HCT116 (cell line): ENCODE measurements around the gene LPAR5. TPM values are rescaled to one million over a fixed set of nuclear protein-coding genes. Genes with fewer than 3 reads are reported as not detected.

Source experiments
- ATAC-seq: fragments of 200-7000 bp; cut with Tn5 transposase; 2 replicates; pipeline ENCODE4 v1.9.1; 2020; ENCODE audit warnings: mild to moderate bottlenecking, moderate library complexity
- BruUV-seq: library from RNA; stranded (reverse); fragments of 400-500 nt; replicated peaks from 2 replicates; lab custom pipeline; 2021; lab: Mats Ljungman, UMichigan
- CTCF ChIA-PET: fragments of 300-600 bp; sonication (Branson Sonifier 250); formaldehyde crosslinking; loops from one replicate; lab custom pipeline; 2021; ENCODE audit warnings: antibody characterized with exemption; lab: Charles Lee
- POLR2A ChIA-PET: fragments of 300-600, 350-600 bp; sonication (Branson Sonifier 250); formaldehyde crosslinking; loops from one replicate; lab custom pipeline; 2021; ENCODE audit warnings: antibody characterized with exemption; lab: Charles Lee
- RAD21 ChIA-PET, 2 experiments: fragments of 300-600 bp; sonication (Branson Sonifier 250); formaldehyde crosslinking; loops; one replicate each; lab custom pipeline; 2023; ENCODE audit warnings: low total read pairs in 2 of 2; ENCODE audit not compliant: uncharacterized antibody in 2 of 2, unreplicated experiment in 2 of 2, low non-redundant PET in 1 of 2; lab: Charles Lee
- DNase-seq: peaks from one replicate; pipeline ENCODE4 v3.0.0-alpha.2; 2010; ENCODE audit warnings: low read depth, low spot score
- H2AFZ ChIP-seq: fragments of 200-600 bp; shearing (Covaris generic), sonication (generic); 2 replicates; pipeline ENCODE4 v1.6.1; 2017; ENCODE audit warnings: low read depth, mixed run types, mixed read lengths, antibody characterized with exemption, low read length; ENCODE audit not compliant: poor library complexity, severe bottlenecking
- H3K27ac ChIP-seq: 2 replicates; pipeline ENCODE4 v1.5.1; 2012; ENCODE audit warnings: low read depth, low read length
- H3K27me3 ChIP-seq: fragments of 200-600 bp; sonication (generic); 2 replicates; pipeline ENCODE4 v1.6.1; 2016; ENCODE audit warnings: mixed run types, low read length, mixed read lengths; ENCODE audit not compliant: insufficient read depth
- H3K36me3 ChIP-seq, 2 experiments: fragments of 200-500 bp in 1 of 2; fragments of 200-600 bp in 1 of 2; sonication (Bioruptor generic) in 1 of 2; sonication (generic) in 1 of 2; 2 replicates each; pipeline versions ENCODE4 v1.5.1 to v1.6.1; 2014 to 2016; ENCODE audit warnings: low read length in 2 of 2, inconsistent platforms in 1 of 2, mixed read lengths in 1 of 2, mixed run types in 1 of 2; ENCODE audit not compliant: insufficient read depth in 2 of 2, control insufficient read depth in 1 of 2
- H3K4me1 ChIP-seq, 2 experiments: fragments of 200-600 bp in 1 of 2; sonication (generic) in 1 of 2; 2 replicates each; pipeline versions ENCODE4 v1.5.1 to v1.6.1; 2012 to 2017; ENCODE audit warnings: low read length in 2 of 2, inconsistent platforms in 1 of 2, mild to moderate bottlenecking in 1 of 2, mixed read lengths in 1 of 2, mixed run types in 1 of 2, moderate library complexity in 1 of 2; ENCODE audit not compliant: insufficient read depth in 2 of 2, control insufficient read depth in 1 of 2
- H3K4me2 ChIP-seq: fragments of 200-600 bp; sonication (generic); 2 replicates; pipeline ENCODE4 v1.6.1; 2017; ENCODE audit warnings: mixed run types, low read length, mixed read lengths
- H3K4me3 ChIP-seq, 2 experiments: fragments of 200-600 bp in 1 of 2; sonication (generic) in 1 of 2; replicated peaks in 1 of 2; 2 replicates each; pipeline ENCODE4 v1.5.1; 2011 to 2016; ENCODE audit warnings: low read length in 2 of 2, control low read depth in 1 of 2, low read depth in 1 of 2, mild to moderate bottlenecking in 1 of 2, mixed read lengths in 1 of 2, mixed run types in 1 of 2
- H3K79me2 ChIP-seq: fragments of 200-600 bp; sonication (generic); 2 replicates; pipeline ENCODE4 v1.6.1; 2017; ENCODE audit warnings: mild to moderate bottlenecking, mixed run types, low read length, moderate library complexity, mixed read lengths; ENCODE audit not compliant: insufficient read depth
- H3K9ac ChIP-seq: fragments of 200-600 bp; sonication (generic); 2 replicates; pipeline ENCODE4 v1.6.1; 2016; ENCODE audit warnings: low read length, mixed read lengths
- H3K9me2 ChIP-seq: fragments of 200-600 bp; sonication (generic), shearing (Covaris generic); 2 replicates; pipeline ENCODE4 v1.6.1; 2017; ENCODE audit warnings: mixed run types, mild to moderate bottlenecking, moderate library complexity; ENCODE audit not compliant: insufficient read depth
- H3K9me3 ChIP-seq, 2 experiments: fragments of 200-500 bp in 1 of 2; fragments of 200-600 bp in 1 of 2; sonication (Bioruptor generic) in 1 of 2; sonication (generic) in 1 of 2; 2 replicates each; pipeline ENCODE4 v1.6.1; 2014 to 2017; ENCODE audit warnings: low read length in 2 of 2, mixed read lengths in 2 of 2, inconsistent platforms in 1 of 2, low read depth in 1 of 2, mild to moderate bottlenecking in 1 of 2, mixed run types in 1 of 2, moderate library complexity in 1 of 2; ENCODE audit not compliant: control insufficient read depth in 1 of 2, insufficient read depth in 1 of 2
- H4K20me1 ChIP-seq: fragments of 200-600 bp; sonication (generic), shearing (Covaris generic); 2 replicates; pipeline ENCODE4 v1.6.1; 2017; ENCODE audit warnings: mixed run types, mild to moderate bottlenecking, moderate library complexity; ENCODE audit not compliant: insufficient read depth
- EGR1 ChIP-seq: IDR thresholded peaks from 2 replicates; pipeline ENCODE4 v1.6.1; 2012; ENCODE audit warnings: low read depth
- EZH2 ChIP-seq: fragments of 200-600 bp; sonication (generic); IDR thresholded peaks from 2 replicates; pipeline ENCODE4 v1.6.1; 2017; ENCODE audit warnings: antibody characterized with exemption, mixed run types
- EZH2phosphoT487 ChIP-seq: fragments of 200-600 bp; IDR thresholded peaks from 2 replicates; pipeline ENCODE4 v1.6.1; 2018; ENCODE audit warnings: antibody characterized with exemption, borderline replicate concordance
- JUND ChIP-seq: IDR thresholded peaks from 2 replicates; pipeline ENCODE4 v1.6.1; 2012
- POLR2A ChIP-seq: IDR thresholded peaks from 2 replicates; pipeline ENCODE4 v1.7.0; 2011; ENCODE audit warnings: borderline replicate concordance; ENCODE audit not compliant: insufficient read depth, insufficient read length; ENCODE audit errors: extremely low read depth
- RAD21 ChIP-seq: IDR thresholded peaks from 2 replicates; pipeline ENCODE4 v1.6.1; 2012; ENCODE audit warnings: low read depth, mild to moderate bottlenecking
- SIN3A ChIP-seq: IDR thresholded peaks from 2 replicates; pipeline ENCODE4 v1.6.1; 2012; ENCODE audit warnings: low read depth
- SP1 ChIP-seq: IDR thresholded peaks from 2 replicates; pipeline ENCODE4 v1.6.1; 2012; ENCODE audit warnings: low read depth
- SRF ChIP-seq: IDR thresholded peaks from 2 replicates; pipeline ENCODE4 v1.6.1; 2012; ENCODE audit warnings: low read depth
- TCF7L2 ChIP-seq: IDR thresholded peaks from 2 replicates; pipeline ENCODE4 v1.7.0; 2011; ENCODE audit warnings: borderline replicate concordance, inconsistent platforms; ENCODE audit not compliant: insufficient read depth, insufficient read length; ENCODE audit errors: extremely low read depth
- YY1 ChIP-seq: IDR thresholded peaks from 2 replicates; pipeline ENCODE4 v1.6.1; 2011; ENCODE audit warnings: low read length, low read depth, moderate library complexity, mild to moderate bottlenecking; ENCODE audit not compliant: insufficient replicate concordance; ENCODE audit errors: extremely low read depth
- ZFX ChIP-seq: fragments of 450-650 bp; IDR thresholded peaks from 2 replicates; pipeline ENCODE4 v1.6.1; 2017
- ZNF274 ChIP-seq: fragments of 200-500 bp; sonication (Bioruptor generic); IDR thresholded peaks from 2 replicates; pipeline ENCODE4 v1.6.1; 2014; ENCODE audit warnings: mild to moderate bottlenecking, low read depth, low read length, inconsistent platforms
- intact Hi-C: fragments of 100-400 bp; cut with micrococcal nuclease; formaldehyde crosslinking; loops from 2 replicates; pipeline ENCODE4 v1.10.0; 2022
- total RNA-seq: library from RNA; stranded (reverse); gene quantifications from one replicate; pipeline ENCODE4 v1.2.1, GENCODE V29; 2021; ENCODE audit not compliant: unreplicated experiment
- TF ChIP-seq, protein P1 (sequence below): IDR thresholded peaks from 2 replicates; pipeline ENCODE4 v1.6.1; 2012; ENCODE audit warnings: low read depth

LPAR5 gene
- total RNA-seq, 1 experiment from 2014 or later, result 5.2 TPM

DNA sequence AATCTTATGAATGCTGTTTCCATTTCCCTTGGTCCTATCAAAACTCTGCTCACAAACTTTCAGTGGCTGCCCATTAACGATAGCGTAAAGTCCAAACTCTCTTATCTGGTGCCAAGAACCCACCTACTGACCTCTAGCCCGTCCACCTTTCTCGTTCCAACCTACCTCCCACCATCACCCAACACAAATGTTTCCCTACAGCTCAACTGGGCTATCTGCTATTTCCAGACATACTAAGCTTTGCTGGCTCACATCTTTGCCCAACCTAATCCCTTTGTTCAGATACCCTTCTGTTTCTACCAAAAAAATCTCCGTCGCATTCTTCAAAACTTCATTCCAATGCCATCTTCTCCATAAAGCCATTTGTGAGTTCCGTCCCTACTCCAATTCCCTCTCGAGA, 60.1 kb downstream of the LPAR5 start:
- RAD21 ChIA-PET, result no interaction called here
- no peak for ATAC-seq
- no peak overlapping the region for H3K4me3 ChIP-seq
- TF ChIP-seq, protein P1, sequence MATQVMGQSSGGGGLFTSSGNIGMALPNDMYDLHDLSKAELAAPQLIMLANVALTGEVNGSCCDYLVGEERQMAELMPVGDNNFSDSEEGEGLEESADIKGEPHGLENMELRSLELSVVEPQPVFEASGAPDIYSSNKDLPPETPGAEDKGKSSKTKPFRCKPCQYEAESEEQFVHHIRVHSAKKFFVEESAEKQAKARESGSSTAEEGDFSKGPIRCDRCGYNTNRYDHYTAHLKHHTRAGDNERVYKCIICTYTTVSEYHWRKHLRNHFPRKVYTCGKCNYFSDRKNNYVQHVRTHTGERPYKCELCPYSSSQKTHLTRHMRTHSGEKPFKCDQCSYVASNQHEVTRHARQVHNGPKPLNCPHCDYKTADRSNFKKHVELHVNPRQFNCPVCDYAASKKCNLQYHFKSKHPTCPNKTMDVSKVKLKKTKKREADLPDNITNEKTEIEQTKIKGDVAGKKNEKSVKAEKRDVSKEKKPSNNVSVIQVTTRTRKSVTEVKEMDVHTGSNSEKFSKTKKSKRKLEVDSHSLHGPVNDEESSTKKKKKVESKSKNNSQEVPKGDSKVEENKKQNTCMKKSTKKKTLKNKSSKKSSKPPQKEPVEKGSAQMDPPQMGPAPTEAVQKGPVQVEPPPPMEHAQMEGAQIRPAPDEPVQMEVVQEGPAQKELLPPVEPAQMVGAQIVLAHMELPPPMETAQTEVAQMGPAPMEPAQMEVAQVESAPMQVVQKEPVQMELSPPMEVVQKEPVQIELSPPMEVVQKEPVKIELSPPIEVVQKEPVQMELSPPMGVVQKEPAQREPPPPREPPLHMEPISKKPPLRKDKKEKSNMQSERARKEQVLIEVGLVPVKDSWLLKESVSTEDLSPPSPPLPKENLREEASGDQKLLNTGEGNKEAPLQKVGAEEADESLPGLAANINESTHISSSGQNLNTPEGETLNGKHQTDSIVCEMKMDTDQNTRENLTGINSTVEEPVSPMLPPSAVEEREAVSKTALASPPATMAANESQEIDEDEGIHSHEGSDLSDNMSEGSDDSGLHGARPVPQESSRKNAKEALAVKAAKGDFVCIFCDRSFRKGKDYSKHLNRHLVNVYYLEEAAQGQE, result no peak
- TF ChIP-seq JUND (no peak), TCF7L2 (no peak), EZH2phosphoT487 (no peak), EZH2 (no peak), RAD21 (no peak), YY1 (no peak), POLR2A (no peak), ZNF274 (no peak), ZFX (no peak), EGR1 (no peak), SP1 (no peak), SRF (no peak), SIN3A (no peak)
- TF ChIP-seq, all 23 proteins: peak for 0
- no peaks in the 10 kb centered on the region for H3K27me3 ChIP-seq
- H3K27ac ChIP-seq, result no peak overlapping the region
- H4K20me1 ChIP-seq, result no peaks in the 10 kb centered on the region; the same call in 1 of the 2 replicates
- no peak overlapping the region for H3K9ac ChIP-seq
- POLR2A ChIA-PET, result interaction anchor here (0.6 kb wide), 1 partner anchor 13 kb away, joined by 3 read pairs; no protein-coding TSS in a partner anchor
- no peaks in the 10 kb centered on the region for H3K4me1 ChIP-seq
- no peak for DNase-seq
- no peak overlapping the region for H2AFZ ChIP-seq
- CTCF ChIA-PET, result no interaction called here
- H3K4me2 ChIP-seq, result no peak overlapping the region
- no peaks in the 10 kb centered on the region for H3K9me3 ChIP-seq
- intact Hi-C loops, result no loop called here
- H3K79me2 ChIP-seq, result peaks cover 18% of the 10 kb centered on the region; the same call in 1 of the 2 replicates
- BruUV-seq, result no TSS peak
- peaks cover 66 to 71% of the 10 kb centered on the region in 2 experiments for H3K36me3 ChIP-seq
- H3K9me2 ChIP-seq, result no peaks in the 10 kb centered on the region
